ENCODE data around the gene RDX.

- no peak for TF ChIP-seq RAD21 (IDR thresholded peaks at IDR 0.05; ENCODE audit: low read depth)
- no peak for TF ChIP-seq CEBPB (IDR thresholded peaks at IDR 0.05)
- TF ChIP-seq YY1 (IDR thresholded peaks at IDR 0.05; ENCODE audit: low read depth) = no peak
- TF ChIP-seq EP300 (IDR thresholded peaks at IDR 0.05; ENCODE audit: borderline replicate concordance) = no peak
- no peak for TF ChIP-seq CREB1 (IDR thresholded peaks at IDR 0.05; ENCODE audit: low read depth)
- TF ChIP-seq, protein P1, sequence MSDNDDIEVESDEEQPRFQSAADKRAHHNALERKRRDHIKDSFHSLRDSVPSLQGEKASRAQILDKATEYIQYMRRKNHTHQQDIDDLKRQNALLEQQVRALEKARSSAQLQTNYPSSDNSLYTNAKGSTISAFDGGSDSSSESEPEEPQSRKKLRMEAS (IDR thresholded peaks at IDR 0.05) = no peak
- no peak for TF ChIP-seq TAF1 (IDR thresholded peaks at IDR 0.05; ENCODE audit: low read depth)
- no peak for TF ChIP-seq USF1 (IDR thresholded peaks at IDR 0.05)
Measured at GRCh38 chr11:110323786-110324185, 27.4 kb upstream of the RDX start.
